HEK293T (cell line): ENCODE data around the gene FNDC4.

Experiments used
- CTCF ChIA-PET: fragments of 350-600 bp; formaldehyde crosslinking; extraction: SDS; loops from one replicate; lab custom pipeline; 2021; ENCODE audit warnings: antibody characterized with exemption, inconsistent platforms; lab: Yijun Ruan, JAX
- POLR2A ChIA-PET: fragments of 350-600 bp; formaldehyde crosslinking; extraction: SDS; loops from one replicate; lab custom pipeline; 2020; ENCODE audit warnings: antibody characterized with exemption, inconsistent platforms; lab: Yijun Ruan, JAX
- DNase-seq: peaks from one replicate; pipeline ENCODE4 v3.0.0; 2012; ENCODE audit warnings: mixed read lengths; ENCODE audit errors: extremely low spot score
- ARNT ChIP-seq: fragments of 450-650 bp; IDR thresholded peaks from 2 replicates; pipeline ENCODE4 v1.6.1; 2017; ENCODE audit warnings: mild to moderate bottlenecking
- BHLHE40 ChIP-seq: fragments of 450-650 bp; IDR thresholded peaks from 2 replicates; pipeline ENCODE4 v1.6.1; 2016; ENCODE audit warnings: mild to moderate bottlenecking, moderate library complexity, borderline replicate concordance
- CTBP1 ChIP-seq: fragments of 450-650 bp; IDR thresholded peaks from 2 replicates; pipeline ENCODE4 v1.6.1; 2016; ENCODE audit warnings: borderline replicate concordance
- ELF4 ChIP-seq: fragments of 450-650 bp; IDR thresholded peaks from 2 replicates; pipeline ENCODE4 v1.6.1; 2017; ENCODE audit warnings: antibody characterized with exemption
- FOXA1 ChIP-seq: fragments of 450-650 bp; IDR thresholded peaks from 2 replicates; pipeline ENCODE4 v1.6.1; 2016; ENCODE audit warnings: mild to moderate bottlenecking
- FOXK2 ChIP-seq: fragments of 450-650 bp; IDR thresholded peaks from 2 replicates; pipeline ENCODE4 v1.6.1; 2016; ENCODE audit warnings: mild to moderate bottlenecking
- FOXM1 ChIP-seq: fragments of 450-650 bp; IDR thresholded peaks from 2 replicates; pipeline ENCODE4 v1.6.1; 2017; ENCODE audit warnings: mild to moderate bottlenecking, borderline replicate concordance
- HDGF ChIP-seq: fragments of 450-650 bp; IDR thresholded peaks from 2 replicates; pipeline ENCODE4 v1.6.1; 2017; ENCODE audit warnings: antibody characterized with exemption, borderline replicate concordance
- L3MBTL2 ChIP-seq: fragments of 450-650 bp; conservative IDR thresholded peaks from 2 replicates; pipeline ENCODE4 v1.6.1; 2016; ENCODE audit warnings: mild to moderate bottlenecking
- LEF1 ChIP-seq: fragments of 450-650 bp; IDR thresholded peaks from 2 replicates; pipeline ENCODE4 v1.6.1; 2017; ENCODE audit warnings: mild to moderate bottlenecking, borderline replicate concordance
- NFRKB ChIP-seq: fragments of 450-650 bp; IDR thresholded peaks from 2 replicates; pipeline ENCODE4 v1.6.1; 2016; ENCODE audit warnings: mild to moderate bottlenecking, moderate library complexity
- SP1 ChIP-seq: fragments of 450-650 bp; IDR thresholded peaks from 2 replicates; pipeline ENCODE4 v1.6.1; 2017
- SUZ12 ChIP-seq: fragments of 450-650 bp; IDR thresholded peaks from 2 replicates; pipeline ENCODE4 v1.6.1; 2016; ENCODE audit warnings: mild to moderate bottlenecking
- TARDBP ChIP-seq: fragments of 450-650 bp; IDR thresholded peaks from 2 replicates; pipeline ENCODE4 v1.6.1; 2016
- ZNF384 ChIP-seq: fragments of 450-650 bp; IDR thresholded peaks from 2 replicates; pipeline ENCODE4 v1.6.1; 2016
- TF ChIP-seq, protein P1 (sequence below): fragments of 450-650 bp; IDR thresholded peaks from 2 replicates; pipeline ENCODE4 v1.6.1; 2016

The FNDC4 gene

DNA sequence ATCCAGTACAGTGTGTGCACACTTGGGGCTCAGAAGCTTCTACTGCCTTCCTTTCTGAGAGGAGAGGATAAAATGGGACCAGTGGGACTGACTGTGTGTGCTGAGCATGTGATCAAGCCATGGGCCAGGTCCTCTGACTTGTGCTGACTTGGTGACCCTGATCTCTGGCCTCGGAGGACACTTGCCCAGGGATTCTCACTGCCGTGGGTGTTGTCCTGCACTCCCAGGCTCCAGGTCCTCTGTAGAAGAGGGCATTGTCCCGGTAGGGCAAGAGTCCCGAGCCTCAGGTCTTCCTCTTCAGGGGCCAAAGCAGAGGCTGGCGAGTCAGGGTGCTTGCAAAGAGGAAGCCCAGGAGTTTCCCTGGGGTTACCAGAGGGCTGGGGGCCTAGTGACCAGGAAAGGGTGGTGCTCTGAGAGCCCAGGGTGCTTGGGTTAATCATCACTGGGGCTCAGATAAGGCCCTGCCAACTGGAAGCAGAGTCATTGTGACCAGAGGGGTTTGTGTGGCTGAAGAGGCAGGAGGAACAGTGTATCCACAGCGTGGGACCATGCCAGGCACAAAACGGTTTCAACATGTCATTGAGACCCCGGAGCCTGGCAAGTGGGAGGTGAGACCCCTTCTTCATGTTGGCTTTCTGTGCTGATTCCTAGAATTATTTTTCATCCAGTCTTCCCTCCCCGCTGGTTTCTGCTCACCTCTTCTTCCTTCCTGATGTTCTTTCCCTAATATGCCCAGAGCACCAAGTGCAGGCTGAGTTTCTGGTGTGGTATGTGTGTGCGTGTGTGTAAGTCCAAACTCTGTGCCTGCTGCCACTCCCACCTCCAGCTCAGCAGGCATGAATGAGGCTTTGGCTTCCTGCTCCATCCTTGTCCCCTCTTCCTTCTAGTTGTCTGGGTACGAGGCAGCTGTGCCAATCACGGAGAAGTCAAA is 1.6 kb upstream of the FNDC4 start, which contains the start of gene GCKR:
Gene GCKR (plus strand): TSS at position 483 of the 931 bp plus-strand sequence. CDS start 66 bp downstream, at position 549.
- CTCF ChIA-PET: no interaction called here
- no peak for TF ChIP-seq FOXM1
- no peak for TF ChIP-seq LEF1
- no peak for TF ChIP-seq L3MBTL2
- TF ChIP-seq CTBP1: no peak
- no peak for TF ChIP-seq FOXK2
- TF ChIP-seq HDGF: no peak
- no peak for TF ChIP-seq SP1
- POLR2A ChIA-PET: no interaction called here
- DNase-seq: no peak

DNA sequence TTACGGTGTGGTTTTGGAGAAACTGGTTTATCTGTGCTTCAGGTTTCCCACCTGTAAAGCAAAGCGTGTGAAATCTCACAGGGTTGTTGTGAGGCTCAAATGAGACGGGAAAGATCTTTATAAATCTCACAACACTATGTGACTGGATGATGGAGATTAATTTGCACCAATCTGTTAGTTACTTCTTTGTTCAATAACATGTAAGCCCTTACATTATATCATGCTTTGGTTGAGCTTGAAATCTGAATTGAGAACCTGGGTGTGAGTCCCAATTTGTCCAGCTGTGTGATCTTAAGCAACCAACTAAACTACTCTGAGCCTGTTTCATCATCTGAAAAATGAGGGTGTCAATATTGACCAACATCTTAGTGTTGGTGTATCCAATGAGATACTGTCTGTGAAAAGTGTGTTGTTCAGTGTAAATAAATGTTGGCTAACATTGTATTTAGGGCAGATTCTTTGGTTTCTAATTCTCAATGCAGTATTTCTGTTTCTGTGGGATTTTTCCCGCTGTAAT is 898 bp upstream of the FNDC4 start:
- no peak for TF ChIP-seq L3MBTL2
- no peak for TF ChIP-seq FOXK2
- TF ChIP-seq SUZ12: no peak
- no peak for TF ChIP-seq NFRKB
- no peak for TF ChIP-seq ELF4
- TF ChIP-seq TARDBP: no peak
- TF ChIP-seq ZNF384: no peak
- TF ChIP-seq BHLHE40: no peak
- TF ChIP-seq CTBP1: no peak
- TF ChIP-seq, protein P1, sequence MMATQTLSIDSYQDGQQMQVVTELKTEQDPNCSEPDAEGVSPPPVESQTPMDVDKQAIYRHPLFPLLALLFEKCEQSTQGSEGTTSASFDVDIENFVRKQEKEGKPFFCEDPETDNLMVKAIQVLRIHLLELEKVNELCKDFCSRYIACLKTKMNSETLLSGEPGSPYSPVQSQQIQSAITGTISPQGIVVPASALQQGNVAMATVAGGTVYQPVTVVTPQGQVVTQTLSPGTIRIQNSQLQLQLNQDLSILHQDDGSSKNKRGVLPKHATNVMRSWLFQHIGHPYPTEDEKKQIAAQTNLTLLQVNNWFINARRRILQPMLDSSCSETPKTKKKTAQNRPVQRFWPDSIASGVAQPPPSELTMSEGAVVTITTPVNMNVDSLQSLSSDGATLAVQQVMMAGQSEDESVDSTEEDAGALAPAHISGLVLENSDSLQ: no peak
- no peak for TF ChIP-seq FOXM1
- TF ChIP-seq FOXA1: no peak
- no peak for TF ChIP-seq LEF1
- no peak for TF ChIP-seq SP1
- TF ChIP-seq HDGF: no peak
- TF ChIP-seq ARNT: no peak
- DNase-seq: no peak
- CTCF ChIA-PET: interaction anchor here (0.6 kb wide), 1 partner anchor 189 kb away, joined by 4 read pairs; no protein-coding TSS in a partner anchor
- POLR2A ChIA-PET: interaction anchor here (1.1 kb wide), 1 partner anchor 86 kb away, joined by 3 read pairs; the partner anchor contains the start of gene PPM1G

DNA sequence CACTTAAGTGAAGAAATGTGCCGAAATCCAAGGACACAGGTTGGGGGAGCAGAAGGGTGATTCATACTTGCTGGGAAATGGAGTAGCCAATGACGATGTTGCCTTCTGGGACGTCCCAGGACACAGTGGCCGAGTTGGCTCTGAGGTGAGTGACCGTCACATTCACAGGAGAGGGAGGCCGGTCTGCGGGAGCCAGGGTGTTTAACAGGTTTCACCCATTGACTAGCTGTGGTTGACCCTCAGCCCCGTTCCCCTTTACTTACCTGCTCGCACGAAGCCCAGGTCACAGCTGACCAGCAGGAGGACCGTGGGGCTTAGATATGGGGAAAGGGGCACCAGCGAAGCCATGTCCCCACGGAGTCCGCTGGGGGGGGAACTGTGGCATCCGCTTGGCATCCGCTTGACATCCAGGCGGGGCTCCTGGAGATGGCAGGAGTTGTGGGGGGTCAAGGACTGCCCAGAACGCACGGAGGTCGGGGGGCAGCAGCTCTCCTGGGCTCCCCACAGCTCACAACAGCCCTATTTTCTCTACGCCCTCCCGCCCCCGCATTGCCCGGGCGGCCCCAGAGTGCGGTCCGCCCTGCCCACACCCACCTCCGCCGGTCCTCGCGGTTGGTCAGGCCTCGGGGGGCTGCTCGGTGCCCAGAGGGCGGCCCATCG is 586 bp downstream of the FNDC4 start:
- TF ChIP-seq FOXK2: no peak
- no peak for TF ChIP-seq ZNF384
- no peak for TF ChIP-seq L3MBTL2
- TF ChIP-seq FOXM1: no peak
- ChIA-PET CTCF (no interaction called here), POLR2A (no interaction called here)
- DNase-seq: no peak

DNA sequence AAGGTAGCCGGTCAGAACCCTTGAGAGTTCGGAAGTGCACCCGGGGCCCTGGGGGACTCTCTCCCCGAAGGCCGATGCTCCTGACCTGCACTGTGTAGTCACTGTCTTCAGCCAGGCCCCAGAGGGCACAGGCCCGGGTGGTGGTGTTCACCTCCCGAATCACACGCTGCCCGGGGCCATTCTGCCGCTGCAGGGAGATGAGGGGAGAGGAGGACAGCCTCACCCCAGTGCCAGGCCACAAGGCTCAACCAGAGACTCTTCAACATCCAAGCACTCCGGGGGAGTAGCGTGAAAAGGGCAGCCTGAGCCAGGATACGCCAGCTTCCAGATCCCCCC is 1.1 kb downstream of the FNDC4 start:
- POLR2A ChIA-PET: no interaction called here
- TF ChIP-seq LEF1 (no peak), FOXM1 (no peak), FOXK2 (no peak)
- CTCF ChIA-PET: no interaction called here
- no peak for DNase-seq

DNA sequence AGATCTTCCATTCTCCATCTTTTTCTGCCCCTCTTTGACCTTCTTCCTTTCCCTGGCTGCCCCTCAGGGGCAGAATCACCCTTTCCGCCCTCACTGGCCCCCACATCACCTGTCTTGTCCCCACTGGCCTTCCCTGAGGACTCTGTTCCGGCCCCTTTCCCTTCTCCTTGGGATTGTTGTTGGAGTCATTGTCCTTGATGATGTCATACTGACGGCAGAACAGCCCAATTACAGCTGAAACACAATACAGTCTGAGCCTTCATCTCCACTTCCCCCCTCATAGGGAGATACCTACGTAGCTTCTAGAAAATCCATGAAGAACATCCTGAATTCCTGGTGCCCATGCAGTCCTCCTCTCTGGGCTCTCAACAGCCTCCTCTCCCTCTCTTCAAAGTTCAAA is 2.4 kb downstream of the FNDC4 start:
- ChIA-PET CTCF (no interaction called here), POLR2A (interaction anchor here (1.8 kb wide), 1 partner anchor 63 kb away, joined by 4 read pairs; no protein-coding TSS in a partner anchor)
- no peak for DNase-seq
- TF ChIP-seq FOXM1 (no peak), FOXK2 (no peak), FOXA1 (no peak), SUZ12 (no peak), CTBP1 (no peak), ELF4 (no peak), TARDBP (no peak), NFRKB (no peak), HDGF (no peak), ZNF384 (no peak), BHLHE40 (no peak)

DNA sequence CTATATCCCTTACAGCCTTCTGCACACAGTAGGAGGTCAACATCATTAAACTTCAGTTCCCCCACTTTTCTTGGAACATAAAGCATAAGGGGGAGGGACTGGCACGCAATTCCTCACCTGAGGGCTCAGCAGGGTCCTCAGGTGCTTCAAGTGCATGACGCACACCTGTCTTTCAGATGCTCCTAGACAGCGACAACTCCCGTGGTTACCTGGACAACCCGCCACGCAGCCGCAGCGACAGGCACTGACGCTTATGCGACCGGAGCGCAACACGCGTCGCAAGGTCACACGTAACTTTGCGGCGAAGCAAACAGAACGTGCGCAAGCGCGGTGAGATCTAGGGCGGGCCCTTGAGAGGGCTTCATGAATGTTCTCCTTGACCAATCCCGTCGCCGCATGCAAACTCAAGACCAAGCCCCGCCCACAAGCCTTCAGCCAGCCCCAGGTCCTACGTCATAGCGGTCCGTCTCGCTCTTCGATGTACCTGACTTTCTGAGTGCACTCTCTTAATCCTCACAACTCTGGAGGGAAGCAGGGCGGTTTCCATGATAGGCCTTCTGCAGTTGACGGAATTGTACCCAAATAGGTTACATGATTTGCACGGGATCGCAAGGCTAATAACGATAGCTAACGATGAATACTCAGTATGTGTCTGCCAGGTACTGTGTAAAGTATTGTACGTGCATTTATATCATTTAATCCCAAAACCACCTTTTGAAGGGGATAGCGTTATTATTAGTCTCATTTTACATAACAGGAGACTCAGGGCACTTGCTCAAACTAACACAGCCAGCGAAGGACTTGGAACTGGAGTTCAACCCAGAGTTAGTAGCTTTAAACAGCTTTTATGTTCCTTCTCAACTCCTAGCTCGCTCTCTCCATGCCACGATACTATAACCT is 5.3 kb downstream of the FNDC4 start, which contains the start of gene IFT172:
Gene IFT172 (minus strand): TSS at position 246 of the 900 bp plus-strand sequence. CDS start 90 bp downstream, at position 156.
- ChIA-PET POLR2A (interaction anchor here (1.1 to 1.2 kb wide), 2 partner anchors 139 to 1381 kb away, joined by 3 to 4 read pairs; partner anchors contain the start of genes CCDC121, GPN1 and TRMT61B), CTCF (no interaction called here)
- TF ChIP-seq TARDBP (no peak), ARNT (no peak), L3MBTL2 (peak; percentile 85), BHLHE40 (no peak), CTBP1 (peak; percentile 69; the same call in 1 of the 2 replicates), FOXK2 (peak; percentile 73), ELF4 (peak; percentile 10; the same call in 1 of the 2 replicates), NFRKB (no peak), HDGF (0 out of 2 replicates have a peak, but pooled peaks have one; percentile 23), FOXM1 (no peak)
- TF ChIP-seq, protein P1: peak; percentile 76
- peak; percentile 98 for DNase-seq
